ENCODE data around the gene RNF126. TPM values are rescaled to one million over a fixed set of nuclear protein-coding genes. Genes with fewer than 3 reads are reported as not detected.

The RNF126 gene
- total and polyA plus RNA-seq, 2 experiments from 2014 or later = 95.7 to 112 TPM

GRCh38 chr19:648305-648704, 14.7 kb downstream of the RNF126 start:
- Mint-ChIP-seq H3K9me3 (no peaks in the 10 kb centered on the region), H3K27ac (no peak overlapping the region), H3K4me1 (no peaks in the 10 kb centered on the region), H3K4me3 (no peak overlapping the region), H3K36me3 (ENCODE audit: low read depth) (peaks cover 21% of the 10 kb centered on the region), H3K27me3 (ENCODE audit: insufficient read depth, low read depth, poor library complexity) (peaks cover 7% of the 10 kb centered on the region)
- Histone ChIP-seq H4K20me1 (replicated peaks; ENCODE audit: insufficient read depth) (no peaks in the 10 kb centered on the region; the same call in none of the 2 replicates), H3K79me2 (replicated peaks; ENCODE audit: insufficient read depth) (peaks cover 12% of the 10 kb centered on the region), H3K27ac (ENCODE audit: low read depth) (no peak overlapping the region), H2AFZ (no peak overlapping the region), H3K27me3 (ENCODE audit: insufficient read depth) (no peaks in the 10 kb centered on the region), H3K36me3 (ENCODE audit: insufficient read depth) (0 out of 2 replicates have a peak, but pooled peaks cover 5% of the 10 kb centered on the region), H3K4me2 (no peak overlapping the region), H3K4me1 (ENCODE audit: insufficient read depth) (no peaks in the 10 kb centered on the region), H3K4me3 (no peak overlapping the region), H3F3A (replicated peaks; ENCODE audit: low read depth) (0 out of 2 replicates have a peak, but pooled peaks cover 3% of the 10 kb centered on the region), H3K9me2 (ENCODE audit: insufficient read depth) (no peaks in the 10 kb centered on the region)
- TF ChIP-seq ZNF462 (CRISPR knock-in tag; IDR thresholded peaks at IDR 0.05) (no peak), CREB1 (CRISPR knock-in tag; IDR thresholded peaks at IDR 0.05; ENCODE audit: low read depth) (no peak), EZH2phosphoT487 (IDR thresholded peaks at IDR 0.05; ENCODE audit: unreplicated experiment) (no peak), CTCF (conservative IDR thresholded peaks at IDR 0.05; ENCODE audit: low read depth in 2 of 2) (no peak), ZNF114 (CRISPR knock-in tag; IDR thresholded peaks at IDR 0.05) (no peak), JUNB (IDR thresholded peaks at IDR 0.05; ENCODE audit: unreplicated experiment) (no peak)
- ATAC-seq (no peak), DNase-seq (ENCODE audit: low spot score) (no peak)
